ENCODE data around the gene GSS.
A peak's percentile ranks its signal among the peaks of the same experiment; 100 is the strongest.

GSS gene

GRCh38 chr20:34990231-34990630, 34.6 kb upstream of the GSS start:
- Histone ChIP-seq H3K9me3 (ENCODE audit: insufficient read depth, low read depth, low read length) (no peaks in the 10 kb centered on the region), H3K27me3 (ENCODE audit: insufficient read depth, low read length) (peaks cover 17% of the 10 kb centered on the region), H3K9ac (ENCODE audit: low read depth, low read length) (no peak overlapping the region), H3K27ac (ENCODE audit: low read length) (no peak overlapping the region), H3K36me3 (ENCODE audit: insufficient read depth, low read depth, low read length) (no peaks in the 10 kb centered on the region), H3K4me1 (ENCODE audit: insufficient read depth, low read length) (no peaks in the 10 kb centered on the region), H3K4me3 (ENCODE audit: low read length) (no peak overlapping the region)

- peaks cover 5% of the 10 kb centered on the region; the same call in 1 of the 2 replicates for H3K4me1 ChIP-seq (ENCODE audit: insufficient read depth, low read length)
- H3K36me3 ChIP-seq (ENCODE audit: insufficient read depth, low read depth, low read length) = no peaks in the 10 kb centered on the region
- H3K27ac ChIP-seq (ENCODE audit: low read length) = no peak overlapping the region
- no peak overlapping the region for H3K4me3 ChIP-seq (ENCODE audit: low read length)
- H3K9ac ChIP-seq (ENCODE audit: low read depth, low read length) = no peak overlapping the region
- peaks cover 22% of the 10 kb centered on the region for H3K27me3 ChIP-seq (ENCODE audit: insufficient read depth, low read length)
- H3K9me3 ChIP-seq (ENCODE audit: insufficient read depth, low read depth, low read length) = no peaks in the 10 kb centered on the region
Measured at GRCh38 chr20:34989670-34990069, 34.1 kb upstream of the GSS start.

- H3K27ac ChIP-seq (ENCODE audit: low read length) = no peak overlapping the region
- H3K36me3 ChIP-seq (ENCODE audit: insufficient read depth, low read depth, low read length) = no peaks in the 10 kb centered on the region
- H3K4me1 ChIP-seq (ENCODE audit: insufficient read depth, low read length) = peaks cover 6% of the 10 kb centered on the region; the same call in 1 of the 2 replicates
- no peak overlapping the region for H3K4me3 ChIP-seq (ENCODE audit: low read length)
- no peak overlapping the region for H3K9ac ChIP-seq (ENCODE audit: low read depth, low read length)
- no peaks in the 10 kb centered on the region for H3K9me3 ChIP-seq (ENCODE audit: insufficient read depth, low read depth, low read length)
- peaks cover 24% of the 10 kb centered on the region for H3K27me3 ChIP-seq (ENCODE audit: insufficient read depth, low read length)
Measured at GRCh38 chr20:34989118-34989517, 33.5 kb upstream of the GSS start.

- Histone ChIP-seq H3K9me3 (ENCODE audit: insufficient read depth, low read depth, low read length) (no peaks in the 10 kb centered on the region), H3K9ac (ENCODE audit: low read depth, low read length) (no peak overlapping the region), H3K27me3 (ENCODE audit: insufficient read depth, low read length) (peaks cover 31% of the 10 kb centered on the region), H3K36me3 (ENCODE audit: insufficient read depth, low read depth, low read length) (no peaks in the 10 kb centered on the region), H3K4me1 (ENCODE audit: insufficient read depth, low read length) (peaks cover 13% of the 10 kb centered on the region; the same call in 1 of the 2 replicates), H3K4me3 (ENCODE audit: low read length) (no peak overlapping the region), H3K27ac (ENCODE audit: low read length) (no peak overlapping the region)
Measured at GRCh38 chr20:34988191-34988540, 32.6 kb upstream of the GSS start.

GRCh38 chr20:34987288-34988190, 31.9 kb upstream of the GSS start:
- Histone ChIP-seq H3K9ac (ENCODE audit: low read depth, low read length) (no peak overlapping the region), H3K36me3 (ENCODE audit: insufficient read depth, low read depth, low read length) (no peaks in the 10 kb centered on the region), H3K27ac (ENCODE audit: low read length) (no peak overlapping the region), H3K4me1 (ENCODE audit: insufficient read depth, low read length) (peaks cover 13% of the 10 kb centered on the region; the same call in 1 of the 2 replicates), H3K4me3 (ENCODE audit: low read length) (no peak overlapping the region), H3K9me3 (ENCODE audit: insufficient read depth, low read depth, low read length) (no peaks in the 10 kb centered on the region), H3K27me3 (ENCODE audit: insufficient read depth, low read length) (peaks cover 37% of the 10 kb centered on the region)

GRCh38 chr20:34986311-34987287, 31.0 kb upstream of the GSS start:
- Histone ChIP-seq H3K9ac (ENCODE audit: low read depth, low read length) (no peak overlapping the region), H3K36me3 (ENCODE audit: insufficient read depth, low read depth, low read length) (no peaks in the 10 kb centered on the region), H3K4me3 (ENCODE audit: low read length) (no peak overlapping the region), H3K9me3 (ENCODE audit: insufficient read depth, low read depth, low read length) (no peaks in the 10 kb centered on the region), H3K4me1 (ENCODE audit: insufficient read depth, low read length) (peaks cover 13% of the 10 kb centered on the region; the same call in 1 of the 2 replicates), H3K27ac (ENCODE audit: low read length) (no peak overlapping the region), H3K27me3 (ENCODE audit: insufficient read depth, low read length) (peaks cover 44% of the 10 kb centered on the region)

- Histone ChIP-seq H3K4me1 (ENCODE audit: insufficient read depth, low read length) (peaks cover 17% of the 10 kb centered on the region; the same call in 1 of the 2 replicates), H3K36me3 (ENCODE audit: insufficient read depth, low read depth, low read length) (no peaks in the 10 kb centered on the region), H3K9me3 (ENCODE audit: insufficient read depth, low read depth, low read length) (no peaks in the 10 kb centered on the region), H3K27ac (ENCODE audit: low read length) (no peak overlapping the region), H3K9ac (ENCODE audit: low read depth, low read length) (no peak overlapping the region), H3K4me3 (ENCODE audit: low read length) (no peak overlapping the region), H3K27me3 (ENCODE audit: insufficient read depth, low read length) (peaks cover 44% of the 10 kb centered on the region)
Measured at GRCh38 chr20:34985461-34986310, 30.1 kb upstream of the GSS start.

- Histone ChIP-seq H3K9me3 (ENCODE audit: insufficient read depth, low read depth, low read length) (no peaks in the 10 kb centered on the region), H3K36me3 (ENCODE audit: insufficient read depth, low read depth, low read length) (no peaks in the 10 kb centered on the region), H3K4me3 (ENCODE audit: low read length) (no peak overlapping the region), H3K27ac (ENCODE audit: low read length) (no peak overlapping the region), H3K4me1 (ENCODE audit: insufficient read depth, low read length) (peaks cover 17% of the 10 kb centered on the region; the same call in 1 of the 2 replicates), H3K27me3 (ENCODE audit: insufficient read depth, low read length) (peaks cover 44% of the 10 kb centered on the region), H3K9ac (ENCODE audit: low read depth, low read length) (no peak overlapping the region)
Measured at GRCh38 chr20:34984756-34985261, 29.2 kb upstream of the GSS start.

GRCh38 chr20:34983995-34984735, 28.6 kb upstream of the GSS start:
- H3K27me3 ChIP-seq (ENCODE audit: insufficient read depth, low read length) = peaks cover 44% of the 10 kb centered on the region
- peaks cover 17% of the 10 kb centered on the region; the same call in 1 of the 2 replicates for H3K4me1 ChIP-seq (ENCODE audit: insufficient read depth, low read length)
- H3K4me3 ChIP-seq (ENCODE audit: low read length) = peak overlapping the region; percentile 43
- no peak overlapping the region for H3K27ac ChIP-seq (ENCODE audit: low read length)
- no peaks in the 10 kb centered on the region for H3K9me3 ChIP-seq (ENCODE audit: insufficient read depth, low read depth, low read length)
- no peaks in the 10 kb centered on the region for H3K36me3 ChIP-seq (ENCODE audit: insufficient read depth, low read depth, low read length)
- H3K9ac ChIP-seq (ENCODE audit: low read depth, low read length) = no peak overlapping the region

- H3K4me1 ChIP-seq (ENCODE audit: insufficient read depth, low read length) = peaks cover 17% of the 10 kb centered on the region; the same call in 1 of the 2 replicates
- H3K36me3 ChIP-seq (ENCODE audit: insufficient read depth, low read depth, low read length) = no peaks in the 10 kb centered on the region
- H3K27me3 ChIP-seq (ENCODE audit: insufficient read depth, low read length) = peaks cover 44% of the 10 kb centered on the region
- H3K9me3 ChIP-seq (ENCODE audit: insufficient read depth, low read depth, low read length) = no peaks in the 10 kb centered on the region
- H3K9ac ChIP-seq (ENCODE audit: low read depth, low read length) = no peak overlapping the region
- H3K4me3 ChIP-seq (ENCODE audit: low read length) = peak overlapping the region; percentile 43
- H3K27ac ChIP-seq (ENCODE audit: low read length) = no peak overlapping the region
Measured at GRCh38 chr20:34983089-34983820, 27.6 kb upstream of the GSS start.

Measured in iPS-20b (cell line).